Panc1 (cell line): ENCODE results near the gene ABHD18. TPM values are rescaled to one million over a fixed set of nuclear protein-coding genes. Genes with fewer than 3 reads are reported as not detected.
"Not testable (repeated sequence)": the region's sequence is repeated elsewhere in the genome, so short reads cannot be mapped to it uniquely, and the experiment has no call there.

ENCODE experiments used
- ATAC-seq: fragments of 200-7000 bp; cut with Tn5 transposase; 2 replicates; pipeline ENCODE4 v1.9.1; 2020; ENCODE audit warnings: mild to moderate bottlenecking, moderate library complexity
- BruUV-seq: library from RNA; stranded (reverse); fragments of 400-500 nt; replicated peaks from 2 replicates; lab custom pipeline; 2021; lab: Mats Ljungman, UMichigan
- CTCF ChIA-PET: fragments of 300-600 bp; sonication (Branson Sonifier 250); formaldehyde crosslinking; loops from one replicate; lab custom pipeline; 2022; ENCODE audit warnings: antibody characterized with exemption; lab: Charles Lee
- POLR2A ChIA-PET: fragments of 300-600 bp; sonication (Branson Sonifier 250); formaldehyde crosslinking; loops from one replicate; lab custom pipeline; 2022; ENCODE audit warnings: antibody characterized with exemption; lab: Charles Lee
- DNase-seq: peaks from one replicate; pipeline ENCODE4 v3.0.0-alpha.2; 2010; ENCODE audit warnings: low read depth, low spot score
- H3K27ac ChIP-seq: 2 replicates; pipeline ENCODE4 v1.5.1; 2011; ENCODE audit warnings: mild to moderate bottlenecking, low read length, inconsistent platforms
- H3K27me3 ChIP-seq: fragments of 200-500 bp; sonication (Bioruptor generic); 2 replicates; pipeline ENCODE4 v1.6.0; 2014; ENCODE audit warnings: low read length, inconsistent platforms; ENCODE audit not compliant: control insufficient read depth, insufficient read depth
- H3K36me3 ChIP-seq: fragments of 200-500 bp; sonication (Bioruptor generic); 2 replicates; pipeline ENCODE4 v1.5.1; 2014; ENCODE audit warnings: inconsistent platforms, mild to moderate bottlenecking, low read length, moderate library complexity; ENCODE audit not compliant: control insufficient read depth, insufficient read depth
- H3K4me1 ChIP-seq: 2 replicates; pipeline ENCODE4 v1.5.1; 2011; ENCODE audit warnings: inconsistent platforms, mild to moderate bottlenecking, low read length, moderate library complexity; ENCODE audit not compliant: control insufficient read depth, insufficient read depth
- H3K4me3 ChIP-seq, 2 experiments: 2 replicates each; pipeline ENCODE4 v1.5.1; 2011 to 2012; ENCODE audit warnings: low read depth in 2 of 2, low read length in 2 of 2, mild to moderate bottlenecking in 2 of 2, inconsistent platforms in 1 of 2, moderate library complexity in 1 of 2
- H3K9me3 ChIP-seq: fragments of 200-500 bp; sonication (Bioruptor generic); 2 replicates; pipeline ENCODE4 v1.5.1; 2014; ENCODE audit warnings: low read depth, mild to moderate bottlenecking, inconsistent platforms, low read length, moderate library complexity; ENCODE audit not compliant: control insufficient read depth, insufficient read depth
- CTCF ChIP-seq: fragments of 450-650 bp; IDR thresholded peaks from 2 replicates; pipeline ENCODE4 v1.5.1; 2017; ENCODE audit warnings: mild to moderate bottlenecking
- POLR2AphosphoS5 ChIP-seq: IDR thresholded peaks from 2 replicates; pipeline ENCODE4 v1.6.1; 2012; ENCODE audit warnings: mild to moderate bottlenecking, low read depth, low read length, moderate library complexity
- REST ChIP-seq, 2 experiments: IDR thresholded peaks; 2 replicates each; pipeline ENCODE4 v1.6.1; 2011 to 2012; ENCODE audit warnings: low read depth in 2 of 2, control low read depth in 1 of 2, low read length in 1 of 2, mild to moderate bottlenecking in 1 of 2, moderate library complexity in 1 of 2; ENCODE audit not compliant: insufficient read depth in 1 of 2
- SIN3A ChIP-seq: IDR thresholded peaks from 2 replicates; pipeline ENCODE4 v1.6.1; 2012; ENCODE audit warnings: low read depth, mild to moderate bottlenecking, low read length, moderate library complexity, borderline replicate concordance; ENCODE audit not compliant: insufficient read depth
- TCF7L2 ChIP-seq: IDR thresholded peaks from 2 replicates; pipeline ENCODE4 v1.6.1; 2011; ENCODE audit warnings: mild to moderate bottlenecking, low read depth, low read length, inconsistent platforms
- in situ Hi-C: cut with HindIII; loops from 2 replicates; pipeline ENCODE4 v1.10.0; 2016; ENCODE audit warnings: low sequenced_read_pairs, low pct_unique_long_range_greater_than_20kb
- intact Hi-C: fragments of 100-400 bp; cut with micrococcal nuclease; formaldehyde crosslinking; loops from one replicate; pipeline ENCODE4 v1.10.0; 2022; ENCODE audit not compliant: unreplicated experiment
- total RNA-seq: library from RNA; stranded (reverse); gene quantifications from one replicate; pipeline ENCODE4 v1.2.1, GENCODE V29; 2021; ENCODE audit not compliant: unreplicated experiment

ABHD18 gene
- total RNA-seq, 1 experiment from 2014 or later = 7.4 TPM

DNA sequence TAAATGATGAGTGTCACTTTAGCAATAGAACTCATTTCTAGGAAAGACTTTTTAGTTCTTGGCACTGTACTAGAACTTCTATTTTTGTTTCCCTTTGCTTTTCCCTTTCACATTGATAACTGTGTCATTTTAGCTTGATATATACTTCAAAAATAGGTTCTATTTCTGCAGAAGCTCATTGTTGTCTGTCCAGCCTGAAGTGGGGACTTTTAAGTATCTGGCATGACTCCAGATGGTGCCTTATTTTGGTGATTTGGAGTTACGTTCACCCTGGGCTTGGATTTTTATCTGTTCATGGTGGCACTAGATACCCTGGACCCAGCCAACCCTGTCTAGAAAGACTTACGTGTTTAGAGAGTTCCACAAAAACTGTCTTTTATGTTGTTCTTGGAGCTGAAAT is 3.4 kb downstream of the ABHD18 start:
- H3K9me3 ChIP-seq = no peaks in the 10 kb centered on the region
- peaks cover 15% of the 10 kb centered on the region for H3K4me1 ChIP-seq
- H3K4me3 ChIP-seq = peak overlapping the region in 1 of 2 experiments; percentile 38; a peak in 2 of 4 replicates
- ATAC-seq = no peak
- intact Hi-C loops = no loop called here
- H3K27ac ChIP-seq = peak overlapping the region; percentile 71; the same call in 1 of the 2 replicates
- ChIA-PET CTCF (no interaction called here), POLR2A (interaction anchor here (0.6 kb wide), 1 partner anchor 27 kb away, joined by 3 read pairs; no protein-coding TSS in a partner anchor)
- no peak for DNase-seq
- BruUV-seq = no TSS peak
- H3K27me3 ChIP-seq = no peaks in the 10 kb centered on the region
- in situ Hi-C loops = no loop called here
- TF ChIP-seq POLR2AphosphoS5 (no peak), SIN3A (no peak), REST (IDR thresholded peaks at IDR 0.05; ENCODE audit: insufficient read depth in 1 of 2, low read depth in 2 of 2, low read length in 1 of 2) (no peak), TCF7L2 (no peak), CTCF (no peak)
- H3K36me3 ChIP-seq = peaks cover 4% of the 10 kb centered on the region; the same call in 1 of the 2 replicates

DNA sequence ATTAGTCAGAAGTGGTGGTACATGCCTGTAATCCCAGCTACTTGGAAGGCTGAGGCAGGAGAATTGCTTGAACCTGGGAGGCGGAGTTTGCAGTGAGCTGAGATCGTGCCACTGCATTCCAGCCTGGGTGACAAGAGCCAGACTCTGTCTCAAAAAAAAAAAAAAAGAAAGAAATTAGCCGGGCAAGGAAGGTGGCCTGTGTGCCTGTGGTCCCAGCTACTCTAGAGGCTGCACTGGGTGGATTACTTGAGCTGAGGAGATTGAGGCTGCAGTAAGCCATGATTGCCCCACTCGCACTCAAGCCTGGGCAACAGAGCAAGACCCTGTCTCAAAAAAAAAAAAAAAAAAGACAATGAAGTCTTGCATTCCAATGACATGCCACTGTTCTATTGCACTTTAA is 5.7 kb downstream of the ABHD18 start:
- H3K4me1 ChIP-seq = peaks cover 15% of the 10 kb centered on the region
- DNase-seq, intact Hi-C loops, H3K36me3 ChIP-seq, H3K4me3 ChIP-seq, POLR2A ChIA-PET, in situ Hi-C loops, H3K27ac ChIP-seq, H3K27me3 ChIP-seq, ATAC-seq, BruUV-seq, CTCF ChIA-PET, H3K9me3 ChIP-seq: not testable (repeated sequence)

- TF ChIP-seq POLR2AphosphoS5 = no peak
- TF ChIP-seq CTCF = no peak
- no peak for TF ChIP-seq SIN3A
- TF ChIP-seq REST (IDR thresholded peaks at IDR 0.05; ENCODE audit: insufficient read depth in 1 of 2, low read depth in 2 of 2, low read length in 1 of 2) = no peak
- TF ChIP-seq TCF7L2 = no peak
- Histone ChIP-seq H3K27ac (no peak overlapping the region), H3K4me3 (no peak overlapping the region), H3K4me1 (no peaks in the 10 kb centered on the region), H3K27me3 (no peaks in the 10 kb centered on the region), H3K36me3 (no peaks in the 10 kb centered on the region), H3K9me3 (no peaks in the 10 kb centered on the region)
- ATAC-seq (no peak), DNase-seq (no peak)
- in situ Hi-C loops = no loop called here
- intact Hi-C loops = no loop called here
- no TSS peak for BruUV-seq
- ChIA-PET CTCF (no interaction called here), POLR2A (no interaction called here)
Measured at GRCh38 chr4:127975121-127975770, 10.0 kb downstream of the ABHD18 start.
